Ramos (cell line): ENCODE data around the gene ZC2HC1C.

Source experiments
- in situ Hi-C: fragments of 300-500 bp; cut with MboI; formaldehyde crosslinking; loops from one replicate; pipeline ENCODE4 v1.14.3; 2022; ENCODE audit warnings: low sequenced_read_pairs; ENCODE audit not compliant: unreplicated experiment

ZC2HC1C gene

GRCh38 chr14:75127474-75127820, 58.0 kb downstream of the ZC2HC1C start:
- in situ Hi-C loops: loop anchor here (10.0 kb wide), 1 partner anchor 357 kb away; no protein-coding TSS in a partner anchor

GRCh38 chr14:75127903-75128595, 58.6 kb downstream of the ZC2HC1C start:
- in situ Hi-C loops: loop anchor here (10.0 kb wide), 1 partner anchor 357 kb away; no protein-coding TSS in a partner anchor

GRCh38 chr14:75128596-75128990, 59.2 kb downstream of the ZC2HC1C start:
- in situ Hi-C loops: loop anchor here (10.0 kb wide), 1 partner anchor 356 kb away; no protein-coding TSS in a partner anchor
